ENCODE measurements around the gene TLCD5.

TLCD5 gene

GRCh38 chr11:120335908-120336640, 11.0 kb downstream of the TLCD5 start, which contains the start of gene ARHGEF12:
ARHGEF12 (plus strand) TSS chr11:120336413; CDS start chr11:120337244, 831 bp downstream.
- peak within 1 kb of the TSS; percentile 95 for H3K4me3 ChIP-seq (ENCODE audit: low read depth, low read length)
- no peaks in the 10 kb centered on the region for H3K27me3 ChIP-seq
- no peaks in the 10 kb centered on the region for H3K9me3 ChIP-seq
- H3K4me1 ChIP-seq, result peaks cover 9% of the 10 kb centered on the region; the same call in 1 of the 2 replicates
- no peaks in the 10 kb centered on the region for H3K36me3 ChIP-seq
- DNase-seq, result peak; percentile 97
- peak; percentile 40 for TF ChIP-seq CTCF (IDR thresholded peaks at IDR 0.05; ENCODE audit: low read depth, low read length)

DNA sequence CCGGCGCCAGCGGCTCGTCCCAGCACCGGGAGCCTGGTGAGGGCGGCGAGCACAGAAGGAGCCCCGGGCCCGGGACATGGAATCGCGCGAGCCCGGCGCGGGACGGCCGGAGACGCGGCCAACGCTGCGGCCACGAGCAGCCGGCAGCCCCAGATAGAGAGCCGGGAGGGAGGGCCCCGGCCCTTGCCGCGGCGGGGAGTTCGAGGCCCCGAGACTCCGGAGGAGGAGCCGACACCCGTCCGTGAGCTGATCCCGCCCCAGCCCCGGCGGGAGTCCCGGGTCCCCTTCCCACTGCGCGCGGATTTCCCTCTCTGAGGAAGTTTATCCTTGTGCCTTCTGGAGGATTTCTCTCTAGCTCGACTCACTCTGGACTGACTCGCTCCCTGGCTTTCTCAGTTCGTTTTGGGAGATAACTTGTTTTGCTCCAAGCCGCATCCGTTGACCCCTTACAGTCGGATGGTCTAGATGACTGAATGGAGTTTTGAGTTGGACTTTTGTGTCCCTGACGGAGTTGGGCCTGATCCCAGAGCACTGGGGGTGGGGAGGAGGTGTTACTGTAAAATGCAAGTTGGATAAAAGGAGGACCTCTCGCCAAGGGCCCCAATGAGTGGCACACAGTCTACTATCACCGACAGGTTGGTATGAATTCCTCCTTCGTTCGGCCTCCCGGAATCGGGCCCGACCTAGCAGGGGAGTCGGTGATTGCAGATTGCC, 11.7 kb downstream of the TLCD5 start:
- Histone ChIP-seq H3K4me3 (ENCODE audit: low read depth, low read length) (peak overlapping the region; percentile 95), H3K9me3 (no peaks in the 10 kb centered on the region), H3K4me1 (peaks cover 6% of the 10 kb centered on the region; the same call in 1 of the 2 replicates), H3K36me3 (no peaks in the 10 kb centered on the region), H3K27me3 (no peaks in the 10 kb centered on the region)
- peak; percentile 61 for DNase-seq
- TF ChIP-seq CTCF (IDR thresholded peaks at IDR 0.05; ENCODE audit: low read depth, low read length), result no peak

GRCh38 chr11:120337355-120338106, 12.4 kb downstream of the TLCD5 start:
- Histone ChIP-seq H3K9me3 (no peaks in the 10 kb centered on the region), H3K36me3 (no peaks in the 10 kb centered on the region), H3K4me3 (ENCODE audit: low read depth, low read length) (peak overlapping the region; percentile 95), H3K4me1 (peaks cover 6% of the 10 kb centered on the region; the same call in 1 of the 2 replicates), H3K27me3 (no peaks in the 10 kb centered on the region)
- DNase-seq, result peak; percentile 36
- no peak for TF ChIP-seq CTCF (IDR thresholded peaks at IDR 0.05; ENCODE audit: low read depth, low read length)

DNA sequence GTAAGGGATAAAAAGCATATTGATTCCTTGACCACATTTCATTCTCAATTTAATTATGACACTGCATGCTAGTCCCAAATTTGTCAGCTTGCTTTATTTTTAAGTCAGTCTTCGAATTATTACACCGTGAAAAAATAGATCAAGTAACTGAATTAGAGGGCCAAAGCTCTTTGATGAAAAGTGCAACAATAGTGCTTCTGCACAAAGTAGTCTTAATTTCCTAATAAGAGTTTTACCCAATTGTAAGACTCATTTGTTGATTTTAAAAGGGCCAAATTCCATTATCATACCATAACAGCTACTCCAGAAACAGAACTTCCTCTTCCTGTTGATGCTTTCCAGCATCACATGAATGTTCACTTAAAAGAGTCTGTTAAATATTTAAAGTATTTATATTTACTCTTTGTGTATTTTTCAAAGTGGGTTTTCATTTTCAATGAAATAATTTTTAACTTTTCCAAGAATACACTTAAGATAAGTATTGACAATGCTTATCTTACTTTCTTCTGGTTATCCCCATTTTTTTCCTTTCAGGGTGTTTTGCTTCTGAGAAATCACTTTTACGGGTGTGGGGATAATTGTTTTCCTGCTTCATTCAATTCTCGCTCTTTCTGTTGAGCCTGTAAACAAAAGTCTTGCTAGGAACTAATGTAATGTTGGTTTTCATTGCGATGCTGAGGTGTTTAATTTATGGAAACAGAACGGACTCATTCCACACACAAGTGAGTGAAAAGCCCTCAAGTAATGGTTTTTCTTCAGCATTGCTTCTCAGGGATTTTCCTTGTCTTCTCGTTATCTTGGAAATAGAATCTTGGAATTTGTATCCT, 13.2 kb downstream of the TLCD5 start:
- TF ChIP-seq CTCF (IDR thresholded peaks at IDR 0.05; ENCODE audit: low read depth, low read length), result no peak
- H3K9me3 ChIP-seq, result no peaks in the 10 kb centered on the region
- DNase-seq, result no peak
- peak overlapping the region; percentile 95 for H3K4me3 ChIP-seq (ENCODE audit: low read depth, low read length)
- no peaks in the 10 kb centered on the region for H3K36me3 ChIP-seq
- H3K27me3 ChIP-seq, result no peaks in the 10 kb centered on the region
- peaks cover 6% of the 10 kb centered on the region; the same call in 1 of the 2 replicates for H3K4me1 ChIP-seq

DNA sequence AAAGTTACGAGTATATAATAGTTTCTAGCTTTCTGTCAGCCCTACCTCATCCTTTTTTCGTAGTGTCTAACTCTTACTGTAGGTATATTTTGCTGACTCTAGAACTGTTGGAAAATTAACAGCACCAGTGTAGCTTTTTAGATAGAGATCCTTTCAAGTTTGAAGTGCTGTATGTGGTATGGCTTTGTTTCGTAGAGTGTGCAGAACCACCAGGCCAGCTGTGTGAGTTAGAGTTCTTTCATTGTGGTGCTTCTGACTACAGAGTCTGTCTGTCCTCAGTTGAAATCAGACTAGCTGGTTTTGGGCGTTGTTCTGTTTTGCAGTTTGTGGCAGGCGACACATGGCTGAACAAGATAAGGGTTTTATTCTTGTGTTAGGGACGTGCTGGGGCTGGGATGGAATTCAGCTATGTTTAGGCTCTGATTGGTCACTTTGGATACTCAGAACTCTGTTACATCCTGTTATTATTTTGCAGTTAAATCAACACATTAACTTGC, 14.3 kb downstream of the TLCD5 start:
- TF ChIP-seq CTCF (IDR thresholded peaks at IDR 0.05; ENCODE audit: low read depth, low read length), result no peak
- Histone ChIP-seq H3K27me3 (no peaks in the 10 kb centered on the region), H3K36me3 (no peaks in the 10 kb centered on the region), H3K4me3 (ENCODE audit: low read depth, low read length) (peak overlapping the region; percentile 95), H3K9me3 (no peaks in the 10 kb centered on the region), H3K4me1 (peaks cover 6% of the 10 kb centered on the region; the same call in 1 of the 2 replicates)
- peak; percentile 48 for DNase-seq

Measured in BE2C (cell line).